GM20000 (cell line): ENCODE data around the gene FARP2.
"Not testable (repeated sequence)": the region's sequence is repeated elsewhere in the genome, so short reads cannot be mapped to it uniquely, and the experiment has no call there.

ENCODE experiments used
- DNase-seq: peaks from one replicate; pipeline ENCODE4 v3.0.0; 2012; ENCODE audit warnings: low spot score
- CTCF ChIP-seq: IDR thresholded peaks from 2 replicates; pipeline ENCODE4 v1.5.1; 2012; ENCODE audit warnings: mild to moderate bottlenecking, control low read depth; ENCODE audit errors: extremely low read depth, missing control alignments

Gene FARP2

GRCh38 chr2:241372361-241372992 lies 16.4 kb downstream of the FARP2 start:
- TF ChIP-seq CTCF: no peak
- no peak for DNase-seq

GRCh38 chr2:241373446-241373845 lies 17.4 kb downstream of the FARP2 start:
- DNase-seq: no peak
- TF ChIP-seq CTCF: no peak

- DNase-seq: not testable (repeated sequence)
Measured at GRCh38 chr2:241373906-241374305, 17.8 kb downstream of the FARP2 start.

- TF ChIP-seq CTCF: no peak
- DNase-seq: no peak
Measured at GRCh38 chr2:241375300-241375699, 19.2 kb downstream of the FARP2 start.

DNA sequence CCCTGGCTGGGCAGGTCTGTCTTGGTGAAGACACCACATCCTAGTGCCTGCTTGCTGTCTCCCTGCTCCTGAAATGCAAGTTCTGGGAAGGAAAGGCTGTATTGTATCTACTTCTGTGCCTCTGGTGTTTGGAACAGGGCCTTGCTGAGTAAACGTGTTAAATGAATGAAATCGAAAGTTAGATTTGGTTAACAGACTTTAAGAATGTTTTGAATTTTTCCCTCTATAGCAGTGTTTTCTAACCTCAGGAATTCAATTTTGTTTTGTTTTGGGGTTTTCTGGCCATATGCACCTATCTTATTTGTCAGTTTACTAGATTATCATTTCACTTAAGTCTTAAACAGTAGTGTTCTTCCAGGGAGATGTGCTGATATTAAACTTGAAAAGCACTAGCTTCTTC lies 20.7 kb downstream of the FARP2 start:
- no peak for DNase-seq
- TF ChIP-seq CTCF: no peak

- no peak for DNase-seq
- no peak for TF ChIP-seq CTCF
Measured at GRCh38 chr2:241378816-241379215, 22.7 kb downstream of the FARP2 start.

DNA sequence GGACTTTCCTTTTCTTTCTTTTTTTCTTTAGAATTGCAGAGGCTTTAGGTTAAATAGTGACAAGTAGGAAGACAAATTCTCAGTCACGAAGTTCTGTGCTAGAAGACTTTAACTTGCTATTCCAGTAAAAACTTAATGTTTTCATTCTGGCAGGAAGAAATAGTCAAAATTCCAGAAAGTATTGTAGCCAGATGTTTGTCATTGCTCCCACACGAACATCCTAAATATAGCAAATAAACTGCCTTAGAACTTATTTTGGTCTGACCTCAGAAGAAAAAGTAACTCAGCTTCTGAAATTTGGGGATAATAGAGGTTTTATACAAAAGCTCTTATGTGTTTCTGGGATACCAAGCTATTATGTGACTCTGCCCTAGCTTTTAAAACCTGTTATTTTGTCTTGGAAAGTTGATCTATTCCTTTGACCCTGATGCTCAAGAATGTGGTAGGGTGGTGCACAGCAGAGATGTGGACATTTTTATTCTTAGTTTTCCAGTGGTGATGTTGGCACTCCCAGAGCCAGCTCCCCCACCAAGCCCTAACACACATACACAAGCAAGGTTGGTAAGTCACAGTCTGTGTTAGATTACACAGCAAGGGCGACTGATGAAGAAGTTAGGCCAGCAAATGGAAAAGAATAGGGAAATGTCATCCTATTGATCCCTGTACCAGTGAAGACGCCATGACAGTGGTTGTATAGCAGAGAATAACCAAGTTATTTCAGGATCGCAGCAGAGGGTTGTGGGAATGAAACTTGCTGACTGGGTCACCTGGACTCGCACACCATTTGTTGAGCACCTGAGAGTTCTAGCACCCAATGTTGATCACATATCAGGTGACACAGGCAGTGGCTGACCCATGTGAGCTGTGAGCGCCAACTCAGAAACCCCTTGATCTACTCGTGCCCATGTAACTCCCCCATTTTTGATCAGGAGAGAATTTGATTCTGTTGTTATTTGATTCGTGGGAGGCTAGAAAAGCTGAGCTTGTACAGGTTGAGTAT lies 23.7 kb downstream of the FARP2 start:
- TF ChIP-seq CTCF: no peak
- DNase-seq: no peak
